ENCODE results near the gene IL1R2. TPM values are rescaled to one million over a fixed set of nuclear protein-coding genes. Genes with fewer than 3 reads are reported as not detected.

IL1R2 gene
- total RNA-seq, 4 donors from 2014 or later = 1.1 to 25.2 (median 10.0) TPM

DNA sequence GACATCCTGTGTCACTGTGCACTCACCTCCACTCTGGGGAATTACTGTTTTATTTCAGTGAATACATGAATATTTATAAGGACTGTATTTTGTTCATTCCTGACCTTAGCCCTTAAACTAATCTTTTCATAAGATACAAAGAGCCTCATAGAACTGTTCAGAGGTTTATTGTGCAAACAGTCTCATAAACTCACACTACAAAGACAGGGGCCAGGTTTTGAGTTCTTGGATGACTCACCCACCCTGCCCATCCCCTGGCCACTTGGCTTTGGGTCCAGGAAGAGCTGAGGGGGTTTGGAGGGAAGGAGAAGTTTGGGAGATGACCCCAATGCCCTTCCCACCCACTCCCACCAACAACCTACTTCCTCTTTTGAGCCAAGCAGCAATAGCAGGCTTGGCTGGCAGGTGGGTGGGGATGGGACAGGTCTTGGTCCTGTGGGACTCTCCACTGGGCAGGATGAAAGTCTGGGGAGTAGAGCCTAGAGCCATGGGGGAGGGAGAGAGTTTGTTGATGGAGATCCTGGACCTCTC lies 43.1 kb upstream of the IL1R2 start:
- Histone ChIP-seq H3K4me1 (no peaks in the 10 kb centered on the region), H3K9me3 (peaks cover 0 to 3% (median 0%) of the 10 kb centered on the region in 3 donors), H3K27ac (no peak overlapping the region), H3K27me3 (peaks cover 7% of the 10 kb centered on the region), H3K4me3 (no peak overlapping the region), H3K36me3 (no peaks in the 10 kb centered on the region)
- TF ChIP-seq EP300 (IDR thresholded peaks at IDR 0.05) = no peak
- TF ChIP-seq POLR2AphosphoS5 (IDR thresholded peaks at IDR 0.05) = no peak
- TF ChIP-seq POLR2A (IDR thresholded peaks at IDR 0.05) = no peak
- TF ChIP-seq, protein P1, sequence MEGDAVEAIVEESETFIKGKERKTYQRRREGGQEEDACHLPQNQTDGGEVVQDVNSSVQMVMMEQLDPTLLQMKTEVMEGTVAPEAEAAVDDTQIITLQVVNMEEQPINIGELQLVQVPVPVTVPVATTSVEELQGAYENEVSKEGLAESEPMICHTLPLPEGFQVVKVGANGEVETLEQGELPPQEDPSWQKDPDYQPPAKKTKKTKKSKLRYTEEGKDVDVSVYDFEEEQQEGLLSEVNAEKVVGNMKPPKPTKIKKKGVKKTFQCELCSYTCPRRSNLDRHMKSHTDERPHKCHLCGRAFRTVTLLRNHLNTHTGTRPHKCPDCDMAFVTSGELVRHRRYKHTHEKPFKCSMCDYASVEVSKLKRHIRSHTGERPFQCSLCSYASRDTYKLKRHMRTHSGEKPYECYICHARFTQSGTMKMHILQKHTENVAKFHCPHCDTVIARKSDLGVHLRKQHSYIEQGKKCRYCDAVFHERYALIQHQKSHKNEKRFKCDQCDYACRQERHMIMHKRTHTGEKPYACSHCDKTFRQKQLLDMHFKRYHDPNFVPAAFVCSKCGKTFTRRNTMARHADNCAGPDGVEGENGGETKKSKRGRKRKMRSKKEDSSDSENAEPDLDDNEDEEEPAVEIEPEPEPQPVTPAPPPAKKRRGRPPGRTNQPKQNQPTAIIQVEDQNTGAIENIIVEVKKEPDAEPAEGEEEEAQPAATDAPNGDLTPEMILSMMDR (IDR thresholded peaks at IDR 0.05) = no peak
- no peak for ATAC-seq

DNA sequence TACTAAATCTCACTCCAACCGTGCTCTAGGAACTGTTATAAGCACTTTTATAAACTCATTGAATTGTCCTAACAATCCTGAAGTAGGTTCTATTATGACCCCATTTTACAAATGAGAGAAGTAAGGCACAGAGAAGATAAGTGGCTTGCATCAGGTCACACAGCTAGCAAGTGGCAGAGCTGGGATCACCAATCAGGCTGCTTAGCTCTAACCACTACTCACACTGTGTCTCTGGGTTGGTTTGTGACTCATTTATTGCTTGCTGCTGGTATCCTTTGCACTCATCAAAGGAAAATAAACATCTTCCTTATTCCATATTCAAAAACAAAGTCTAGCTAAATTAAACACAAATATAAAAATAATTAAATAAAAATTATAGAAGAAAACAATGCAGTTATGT lies 42.5 kb upstream of the IL1R2 start:
- WGBS, 2 donors (ENCODE audit: low coverage in 1 of 2) = 91% methylated on average over 1 of the region's 1 CpG; no CpG with 5 or more reads in 1 of the 2 donors
- Histone ChIP-seq H3K4me1 (no peaks in the 10 kb centered on the region), H3K27ac (no peak overlapping the region), H3K9me3 (peaks cover 0 to 3% (median 0%) of the 10 kb centered on the region in 3 donors), H3K4me3 (no peak overlapping the region), H3K36me3 (no peaks in the 10 kb centered on the region), H3K27me3 (peaks cover 7% of the 10 kb centered on the region)
- no peak for ATAC-seq
- no peak for TF ChIP-seq POLR2A (IDR thresholded peaks at IDR 0.05)
- no peak for TF ChIP-seq POLR2AphosphoS5 (IDR thresholded peaks at IDR 0.05)

DNA sequence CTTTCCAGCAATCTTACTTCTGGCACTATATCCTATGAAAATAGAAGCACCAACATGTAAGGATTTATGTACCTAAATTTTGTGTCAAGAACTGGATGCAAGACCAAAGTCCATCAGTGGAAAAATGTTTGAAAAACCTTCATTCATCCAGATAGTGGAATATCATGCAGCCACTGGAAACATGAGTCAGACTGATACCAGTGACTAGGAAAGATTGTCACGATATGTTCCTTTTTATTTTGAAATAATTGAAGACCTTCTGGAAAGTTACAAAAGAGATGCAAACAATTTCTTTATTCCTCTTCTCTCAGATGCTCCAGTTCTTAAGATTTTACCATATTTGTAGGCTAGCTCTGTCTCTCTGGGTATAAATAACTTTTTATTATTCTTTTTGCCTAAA lies 40.5 kb upstream of the IL1R2 start:
- no peak overlapping the region for H3K27ac ChIP-seq
- TF ChIP-seq POLR2A (IDR thresholded peaks at IDR 0.05) (no peak), POLR2AphosphoS5 (IDR thresholded peaks at IDR 0.05) (no peak), EP300 (IDR thresholded peaks at IDR 0.05) (no peak)
- TF ChIP-seq, protein P1 (IDR thresholded peaks at IDR 0.05) = no peak
- H3K36me3 ChIP-seq = no peaks in the 10 kb centered on the region
- H3K27me3 ChIP-seq = peaks cover 7% of the 10 kb centered on the region
- ATAC-seq = no peak
- H3K9me3 ChIP-seq = peaks cover 0 to 3% (median 0%) of the 10 kb centered on the region in 3 donors
- WGBS, 2 donors (ENCODE audit: low coverage in 1 of 2) = 64 to 67% methylated on average over 1 of the region's 1 CpG
- H3K4me3 ChIP-seq = no peak overlapping the region
- no peaks in the 10 kb centered on the region for H3K4me1 ChIP-seq

DNA sequence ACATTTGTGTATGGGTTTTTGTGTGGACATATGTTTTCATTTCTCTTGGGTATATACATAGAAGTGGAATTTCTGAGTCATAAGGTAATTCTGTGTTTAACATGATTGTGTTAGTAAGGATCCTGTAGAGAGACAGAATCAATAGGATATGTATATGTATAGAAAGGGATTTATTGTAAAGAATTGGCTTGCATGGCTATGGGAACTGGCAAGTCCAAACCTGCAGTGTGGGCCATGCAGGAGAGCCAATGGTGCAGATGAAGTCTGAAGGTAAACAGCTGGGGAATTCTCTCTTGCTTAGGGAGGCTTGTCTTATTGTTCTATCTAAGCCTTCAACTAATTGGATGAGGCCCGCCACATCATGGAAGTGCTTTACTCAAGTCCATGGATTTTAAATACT lies 39.2 kb upstream of the IL1R2 start:
- Histone ChIP-seq H3K27ac (no peak overlapping the region), H3K27me3 (peaks cover 3% of the 10 kb centered on the region), H3K36me3 (no peaks in the 10 kb centered on the region), H3K9me3 (peaks cover 0 to 3% (median 0%) of the 10 kb centered on the region in 3 donors), H3K4me1 (no peaks in the 10 kb centered on the region), H3K4me3 (no peak overlapping the region)
- WGBS, 2 donors (ENCODE audit: low coverage in 1 of 2) = 100% methylated on average over 1 of the region's 1 CpG; no CpG with 5 or more reads in 1 of the 2 donors
- TF ChIP-seq EP300 (IDR thresholded peaks at IDR 0.05) (no peak), POLR2AphosphoS5 (IDR thresholded peaks at IDR 0.05) (no peak)
- ATAC-seq = no peak

DNA sequence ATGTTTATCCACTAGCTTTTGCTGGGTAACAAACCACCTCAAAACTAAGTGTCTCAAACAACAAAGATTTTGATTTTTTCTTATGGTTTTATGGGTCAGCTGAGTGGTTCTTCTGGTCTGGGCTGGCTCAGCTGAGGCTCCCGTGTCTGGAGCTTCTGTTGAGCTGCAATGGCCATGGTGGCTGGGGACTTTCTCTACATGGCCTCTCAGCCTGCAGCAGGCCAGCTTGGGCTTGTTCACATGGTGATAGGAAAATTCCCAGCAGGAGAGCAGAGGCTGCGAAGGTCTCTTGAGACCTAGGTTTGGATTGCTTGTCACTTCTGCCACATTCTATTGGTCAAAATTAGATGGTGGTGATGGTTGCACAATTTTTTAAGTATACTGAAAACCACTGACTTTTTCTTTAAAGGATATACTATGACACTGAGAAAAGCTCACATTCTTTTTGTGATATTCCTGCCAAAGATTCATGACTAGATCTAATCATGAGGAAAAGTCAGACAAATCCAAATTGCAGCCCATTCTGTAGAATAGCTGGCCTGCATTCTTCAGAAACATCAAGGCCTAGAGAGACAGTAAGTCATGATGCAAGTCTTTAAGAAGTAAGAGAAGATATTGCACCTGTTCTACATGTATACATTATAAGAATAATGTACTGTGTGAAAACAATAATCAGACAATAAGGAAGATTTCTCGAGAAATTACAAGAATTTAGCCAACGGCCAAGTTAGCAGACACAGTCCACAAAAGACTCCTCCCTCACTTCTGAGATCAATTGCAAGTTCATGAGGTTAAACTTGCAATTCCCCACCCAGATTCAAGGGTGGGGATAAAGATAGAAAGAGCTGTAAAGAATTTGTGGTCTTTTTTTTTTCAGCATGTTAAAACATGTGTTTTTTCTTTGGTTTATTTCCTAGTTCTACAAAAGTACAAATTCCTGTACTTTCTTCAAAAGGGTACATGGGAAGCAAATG lies 35.0 kb upstream of the IL1R2 start:
- no peak for ATAC-seq
- Histone ChIP-seq H3K4me1 (peaks cover 0 to 12% (median 3%) of the 10 kb centered on the region in 3 donors), H3K36me3 (no peaks in the 10 kb centered on the region), H3K9me3 (peaks cover 0 to 3% (median 0%) of the 10 kb centered on the region in 3 donors), H3K27me3 (no peaks in the 10 kb centered on the region), H3K27ac (no peak overlapping the region), H3K4me3 (no peak overlapping the region)
- TF ChIP-seq, protein P1 (IDR thresholded peaks at IDR 0.05) = no peak
- TF ChIP-seq POLR2A (IDR thresholded peaks at IDR 0.05) (no peak), EP300 (IDR thresholded peaks at IDR 0.05) (no peak), POLR2AphosphoS5 (IDR thresholded peaks at IDR 0.05) (no peak)
- 34 to 65% methylated on average over 2 to 3 of the region's 4 CpGs for WGBS, 2 donors (ENCODE audit: low coverage in 1 of 2)
